Subcutaneous abdominal adipose tissue (tissue), 5 donors: ENCODE results near the gene VPS35L.

Source experiments
- H3K27ac ChIP-seq: one replicate; pipeline ENCODE4 v1.7.0; 2013; ENCODE audit warnings: low read depth, mild to moderate bottlenecking, inconsistent platforms, low read length, moderate library complexity
- H3K27me3 ChIP-seq, 5 donors: one replicate each; pipeline ENCODE4 v1.7.0; 2013; ENCODE audit warnings: low read length in 5 of 5, inconsistent platforms in 1 of 5; ENCODE audit not compliant: control insufficient read depth in 5 of 5, insufficient read depth in 4 of 5
- H3K36me3 ChIP-seq, 5 donors: one replicate each; pipeline ENCODE4 v1.7.0; 2013; ENCODE audit warnings: low read length in 5 of 5; ENCODE audit not compliant: control insufficient read depth in 5 of 5, insufficient read depth in 5 of 5
- H3K4me1 ChIP-seq, 5 donors: one replicate each; pipeline ENCODE4 v1.7.0; 2013; ENCODE audit warnings: low read length in 5 of 5, mild to moderate bottlenecking in 3 of 5, moderate library complexity in 1 of 5; ENCODE audit not compliant: control insufficient read depth in 5 of 5, insufficient read depth in 5 of 5
- H3K4me3 ChIP-seq, 5 donors: one replicate each; pipeline ENCODE4 v1.7.0; 2013; ENCODE audit warnings: low read length in 5 of 5, low read depth in 1 of 5
- H3K9ac ChIP-seq, 5 donors: one replicate each; pipeline ENCODE4 v1.7.0; 2013; ENCODE audit warnings: low read length in 5 of 5, mild to moderate bottlenecking in 4 of 5, moderate library complexity in 3 of 5
- H3K9me3 ChIP-seq, 5 donors: one replicate each; pipeline ENCODE4 v1.7.0; 2013; ENCODE audit warnings: low read length in 5 of 5; ENCODE audit not compliant: control insufficient read depth in 5 of 5
- donor health status: healthy.
- donor health status: healthy.
- donor health status: healthy.
- donor health status: healthy.
- donor health status: healthy.

VPS35L gene

DNA sequence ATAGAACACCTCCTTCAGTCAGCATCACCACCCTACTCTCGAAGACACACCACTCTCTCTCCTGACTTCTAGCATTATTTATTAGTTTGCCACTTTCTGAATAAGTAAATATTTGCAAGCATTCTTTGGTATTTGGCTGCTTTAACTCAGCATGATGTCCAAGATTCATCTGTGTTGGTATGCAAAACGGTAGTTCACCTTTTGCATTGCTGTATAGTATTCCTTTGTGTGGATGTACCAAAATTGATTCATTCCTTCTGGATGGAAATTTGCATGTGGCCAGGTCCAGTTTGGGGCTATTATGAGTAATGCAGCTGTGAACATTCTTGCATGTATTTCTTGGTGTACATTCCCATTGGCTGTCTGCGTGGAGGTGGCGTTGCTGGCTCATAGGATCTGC is 129.7 kb downstream of the VPS35L start:
- peaks cover 0 to 13% (median 9%) of the 10 kb centered on the region in 5 donors for H3K4me1 ChIP-seq
- peaks cover 10 to 75% (median 57%) of the 10 kb centered on the region in 5 donors for H3K36me3 ChIP-seq
- H3K9ac ChIP-seq = no peak overlapping the region
- H3K9me3 ChIP-seq = peaks cover 0 to 15% (median 3%) of the 10 kb centered on the region in 5 donors
- H3K4me3 ChIP-seq = no peak overlapping the region
- H3K27me3 ChIP-seq = no peaks in the 10 kb centered on the region
- no peak overlapping the region for H3K27ac ChIP-seq

DNA sequence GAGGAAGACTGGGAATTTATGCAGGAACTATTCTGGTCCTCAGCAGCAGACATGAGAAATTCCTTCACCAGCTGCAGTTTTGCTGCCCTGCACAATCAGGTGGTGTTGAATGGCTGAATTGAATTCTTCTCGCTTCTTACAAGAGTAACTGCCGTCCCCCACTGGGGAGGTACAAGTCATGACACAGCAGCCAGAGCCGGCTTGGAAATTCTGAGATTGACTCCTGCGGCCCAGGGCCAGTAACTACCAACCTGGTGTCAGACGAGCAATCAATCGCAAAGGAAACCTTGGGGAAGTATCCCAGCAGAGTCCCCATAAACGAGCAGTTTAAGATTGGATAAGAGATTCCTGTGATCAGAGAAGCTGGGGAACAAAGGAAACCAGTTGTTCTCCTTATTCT is 131.8 kb downstream of the VPS35L start:
- Histone ChIP-seq H3K9ac (no peak overlapping the region), H3K9me3 (peaks cover 0 to 15% (median 3%) of the 10 kb centered on the region in 5 donors), H3K27ac (no peak overlapping the region), H3K4me3 (no peak overlapping the region), H3K27me3 (no peaks in the 10 kb centered on the region), H3K4me1 (peaks cover 0 to 24% (median 16%) of the 10 kb centered on the region in 5 donors), H3K36me3 (peaks cover 10 to 76% (median 59%) of the 10 kb centered on the region in 5 donors)

DNA sequence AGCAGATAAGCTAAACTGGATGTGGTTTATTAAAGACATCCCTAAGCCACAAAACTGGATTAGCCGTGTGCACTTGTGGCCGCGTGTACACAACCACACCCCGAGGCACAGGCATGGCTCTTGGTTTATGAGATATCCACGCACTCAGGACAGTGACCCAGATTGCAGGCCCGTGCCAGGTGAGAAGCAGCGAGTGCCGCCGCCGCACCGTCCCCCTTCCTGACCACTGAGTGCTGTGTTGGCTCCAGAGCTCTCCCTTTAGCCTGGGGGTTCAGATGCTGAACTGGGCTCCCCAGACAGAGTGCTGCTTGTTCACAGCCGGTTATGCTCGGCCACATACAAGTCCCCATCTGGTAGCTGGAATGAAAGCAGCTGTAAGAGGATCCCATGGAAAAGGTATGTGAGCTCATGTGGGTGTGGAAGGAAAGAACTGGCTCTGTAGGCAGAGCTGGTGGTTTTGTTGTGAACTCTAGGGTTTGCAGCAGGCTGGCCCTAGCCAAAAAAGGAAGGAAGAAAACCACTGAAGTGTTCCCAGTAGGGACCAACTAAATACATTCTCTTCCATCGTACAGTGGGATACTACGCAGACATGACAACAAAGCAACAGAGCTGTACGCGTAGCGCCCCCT is 133.0 kb downstream of the VPS35L start:
- Histone ChIP-seq H3K27ac (no peak overlapping the region), H3K9me3 (peaks cover 0 to 13% (median 3%) of the 10 kb centered on the region in 5 donors), H3K9ac (no peak overlapping the region), H3K27me3 (no peaks in the 10 kb centered on the region), H3K4me1 (peaks cover 0 to 24% (median 16%) of the 10 kb centered on the region in 5 donors), H3K36me3 (peaks cover 6 to 68% (median 50%) of the 10 kb centered on the region in 5 donors), H3K4me3 (no peak overlapping the region)

DNA sequence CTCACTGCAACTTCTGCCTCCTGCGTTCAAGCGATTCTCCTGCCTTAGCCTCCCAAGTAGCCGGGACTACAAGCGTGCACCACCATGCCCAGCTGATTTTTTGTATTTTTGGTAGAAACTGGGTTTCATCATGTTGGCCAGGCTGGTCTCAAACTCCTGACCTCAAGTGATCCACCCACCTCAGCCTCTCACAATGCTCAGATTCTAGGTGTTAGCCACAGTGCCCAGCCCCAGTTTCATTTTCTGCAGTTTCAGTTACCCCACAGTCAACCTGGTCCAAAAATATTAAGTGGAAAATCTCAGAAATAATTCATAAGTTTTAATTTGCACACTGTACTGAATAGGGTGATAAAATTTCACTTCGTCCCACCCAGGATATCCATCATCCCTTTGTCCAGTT is 133.8 kb downstream of the VPS35L start:
- no peak overlapping the region for H3K4me3 ChIP-seq
- H3K36me3 ChIP-seq = peaks cover 4 to 61% (median 43%) of the 10 kb centered on the region in 5 donors
- no peak overlapping the region for H3K27ac ChIP-seq
- H3K9me3 ChIP-seq = peaks cover 0 to 9% (median 3%) of the 10 kb centered on the region in 5 donors
- H3K27me3 ChIP-seq = no peaks in the 10 kb centered on the region
- peak overlapping the region in 1 of 5 donors; percentile 40 for H3K9ac ChIP-seq
- H3K4me1 ChIP-seq = peaks cover 0 to 24% (median 16%) of the 10 kb centered on the region in 5 donors

DNA sequence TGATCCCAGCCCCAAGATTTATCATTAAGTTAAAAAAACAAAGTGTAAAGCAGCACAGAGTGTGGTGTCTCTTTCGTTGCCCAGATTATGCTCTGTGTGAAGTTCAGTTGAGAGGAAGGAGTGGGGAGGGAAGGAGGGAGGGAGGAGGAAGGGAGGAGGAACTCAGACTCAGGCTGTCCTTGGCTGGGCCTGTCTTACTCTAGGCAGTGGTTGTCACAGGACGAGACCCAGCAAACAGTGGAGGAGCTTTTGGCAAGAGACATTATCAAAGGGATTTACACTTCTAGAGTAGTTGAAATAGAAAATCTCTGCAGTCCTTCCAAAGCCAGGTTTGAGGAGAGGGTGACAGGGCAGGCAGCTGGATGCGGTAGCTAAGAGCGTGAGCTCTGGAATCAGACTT is 134.7 kb downstream of the VPS35L start:
- Histone ChIP-seq H3K36me3 (peaks cover under 1 to 53% (median 38%) of the 10 kb centered on the region in 5 donors), H3K27me3 (no peaks in the 10 kb centered on the region), H3K4me3 (no peak overlapping the region), H3K9me3 (peaks cover 0 to 3% (median under 1%) of the 10 kb centered on the region in 5 donors), H3K4me1 (peaks cover 0 to 24% (median 16%) of the 10 kb centered on the region in 5 donors), H3K27ac (no peak overlapping the region), H3K9ac (peak overlapping the region in 1 of 5 donors; percentile 31)

DNA sequence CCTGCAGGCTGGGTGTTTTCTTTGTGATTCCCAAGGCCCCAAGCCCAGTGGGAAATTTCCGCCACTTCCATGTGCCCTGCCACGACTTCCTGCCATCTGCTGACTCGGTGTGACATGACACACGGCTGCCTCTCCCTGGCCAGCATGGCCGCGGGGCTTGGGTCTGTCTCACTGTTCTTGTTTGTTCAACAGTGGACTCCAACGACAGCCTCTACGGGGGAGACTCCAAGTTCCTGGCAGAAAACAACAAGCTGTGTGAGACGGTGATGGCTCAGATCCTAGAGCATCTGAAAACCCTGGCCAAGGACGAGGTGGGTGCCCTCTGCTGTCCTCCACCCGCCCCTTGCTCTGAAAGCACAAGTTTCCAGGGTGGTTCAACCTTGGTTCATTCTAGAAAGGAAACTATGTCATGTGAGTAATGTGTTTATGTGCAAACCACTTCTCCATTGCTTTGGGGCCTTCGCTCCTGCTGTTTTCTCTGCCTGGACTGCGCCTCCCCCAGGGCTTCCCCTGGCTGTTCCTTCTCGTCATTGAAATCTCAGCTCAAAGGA is 135.7 kb downstream of the VPS35L start:
- H3K27ac ChIP-seq = peak overlapping the region; percentile 26
- no peaks in the 10 kb centered on the region for H3K27me3 ChIP-seq
- H3K9ac ChIP-seq = peak overlapping the region in 1 of 5 donors; percentile 14
- H3K4me3 ChIP-seq = no peak overlapping the region
- no peaks in the 10 kb centered on the region for H3K9me3 ChIP-seq
- H3K4me1 ChIP-seq = peaks cover under 1 to 32% (median 20%) of the 10 kb centered on the region in 5 donors
- peaks cover 0 to 43% (median 28%) of the 10 kb centered on the region in 5 donors for H3K36me3 ChIP-seq

DNA sequence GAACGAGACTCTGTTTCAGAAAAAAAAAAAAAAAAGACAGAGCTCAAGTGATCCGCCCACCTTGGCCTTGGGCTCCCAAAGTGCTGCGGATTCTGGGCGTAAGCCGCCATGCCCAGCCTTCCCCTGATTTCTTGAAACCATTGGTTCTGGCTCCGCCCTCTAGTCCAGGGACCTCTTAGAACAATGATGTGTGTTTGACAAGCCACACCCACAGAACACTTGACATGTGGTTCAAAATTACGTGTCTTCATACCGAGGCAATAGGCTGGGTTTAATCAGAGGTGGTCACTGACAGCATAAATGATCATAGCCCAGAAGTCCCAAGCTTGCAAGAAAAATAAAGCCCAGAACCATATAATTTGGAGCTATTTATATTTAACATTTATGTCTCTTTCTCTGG is 139.5 kb downstream of the VPS35L start:
- Histone ChIP-seq H3K36me3 (peaks cover 0 to 31% (median 15%) of the 10 kb centered on the region in 5 donors), H3K9ac (no peak overlapping the region), H3K4me1 (peaks cover 11 to 60% (median 48%) of the 10 kb centered on the region in 5 donors), H3K27ac (no peak overlapping the region), H3K27me3 (no peaks in the 10 kb centered on the region), H3K9me3 (no peaks in the 10 kb centered on the region), H3K4me3 (no peak overlapping the region)

DNA sequence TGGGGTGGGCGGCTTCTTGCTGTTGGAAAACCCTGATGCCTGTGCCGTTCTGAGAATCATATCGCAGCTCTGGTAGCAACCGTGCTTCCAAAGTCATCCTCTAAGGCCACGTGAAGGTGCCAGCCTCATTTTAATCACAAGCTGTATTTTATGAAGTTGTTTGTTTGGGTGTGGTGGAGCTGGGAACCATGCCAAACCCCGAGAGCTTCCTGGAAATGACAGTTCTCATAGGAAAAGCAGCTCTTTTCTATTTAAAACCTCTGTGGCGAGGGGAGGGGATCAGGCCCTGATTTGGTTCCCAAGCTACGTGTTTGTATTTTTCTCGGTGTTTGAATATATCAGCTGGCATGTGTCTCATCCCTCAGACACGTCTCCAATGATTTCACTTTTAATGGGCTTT is 140.8 kb downstream of the VPS35L start:
- Histone ChIP-seq H3K27ac (peak overlapping the region; percentile 83), H3K9me3 (no peaks in the 10 kb centered on the region), H3K4me1 (peaks cover 11 to 61% (median 45%) of the 10 kb centered on the region in 5 donors), H3K9ac (peak overlapping the region in 4 of 5 donors; percentile 0 to 59 (median 19)), H3K4me3 (no peak overlapping the region), H3K36me3 (peaks cover 5 to 35% (median 14%) of the 10 kb centered on the region in 5 donors), H3K27me3 (no peaks in the 10 kb centered on the region)

DNA sequence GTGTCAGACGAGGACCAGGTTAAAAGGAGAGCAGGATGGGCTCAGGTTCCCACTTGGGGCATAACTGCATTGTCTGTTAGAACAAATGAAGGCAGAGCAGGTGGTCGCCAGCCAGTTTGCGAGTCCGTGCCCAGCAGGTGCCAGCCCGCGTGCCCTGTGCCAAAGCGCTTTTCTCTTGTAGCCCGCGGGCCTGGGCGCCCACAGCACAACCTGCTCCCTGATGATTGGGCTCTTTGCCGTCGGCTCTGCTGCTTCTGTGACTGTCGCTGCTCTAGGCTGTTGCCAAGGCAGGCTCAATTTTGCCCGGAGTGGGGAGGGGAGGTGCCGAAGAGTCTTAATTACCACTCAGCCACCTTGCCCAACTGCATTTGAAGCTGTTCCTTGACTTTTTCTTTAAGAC is 141.5 kb downstream of the VPS35L start:
- peaks cover 5 to 35% (median 10%) of the 10 kb centered on the region in 5 donors for H3K36me3 ChIP-seq
- no peaks in the 10 kb centered on the region for H3K9me3 ChIP-seq
- no peaks in the 10 kb centered on the region for H3K27me3 ChIP-seq
- peaks cover 11 to 57% (median 43%) of the 10 kb centered on the region in 5 donors for H3K4me1 ChIP-seq
- peak overlapping the region in 3 of 5 donors; percentile 12 to 59 (median 25) for H3K9ac ChIP-seq
- H3K27ac ChIP-seq = peak overlapping the region; percentile 83
- H3K4me3 ChIP-seq = no peak overlapping the region

DNA sequence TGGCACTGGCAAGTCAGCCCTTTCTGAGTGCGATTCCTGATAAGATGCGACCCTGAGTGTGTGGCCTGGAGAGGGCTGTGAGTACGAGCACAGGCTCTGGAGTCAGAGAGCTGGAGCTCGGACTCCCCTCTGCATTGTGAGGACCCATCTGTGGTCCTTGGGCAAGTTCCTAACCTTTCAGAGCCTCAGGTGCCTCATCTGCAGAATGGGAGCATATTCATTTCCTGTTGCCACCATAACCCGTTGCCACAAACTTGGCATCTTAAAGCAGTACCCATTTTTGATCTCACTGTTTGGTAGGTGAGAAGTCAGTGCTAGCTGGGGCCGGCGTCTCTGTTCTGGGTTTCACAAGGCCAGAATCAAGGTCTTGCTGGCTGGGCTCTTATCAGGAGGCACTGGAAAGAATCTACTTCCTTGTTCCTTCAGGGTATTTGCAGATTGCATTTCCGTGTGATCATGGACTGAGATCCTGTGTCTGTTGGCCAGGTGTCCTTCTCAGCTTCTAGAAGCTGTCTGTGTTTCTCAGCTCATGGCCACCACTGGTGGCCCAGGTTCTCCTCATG is 142.3 kb downstream of the VPS35L start:
- Histone ChIP-seq H3K4me1 (peaks cover 11 to 57% (median 43%) of the 10 kb centered on the region in 5 donors), H3K9me3 (no peaks in the 10 kb centered on the region), H3K36me3 (peaks cover 5 to 37% (median 10%) of the 10 kb centered on the region in 5 donors), H3K4me3 (no peak overlapping the region), H3K27me3 (no peaks in the 10 kb centered on the region), H3K9ac (peak overlapping the region in 1 of 5 donors; percentile 21), H3K27ac (peak overlapping the region; percentile 83)
